ENCODE data around the gene LCOR. TPM values are rescaled to one million over a fixed set of nuclear protein-coding genes. Genes with fewer than 3 reads are reported as not detected.

Gene LCOR
- polyA plus RNA-seq, 4 donors: 24.6 to 30.2 (median 27.0) TPM

DNA sequence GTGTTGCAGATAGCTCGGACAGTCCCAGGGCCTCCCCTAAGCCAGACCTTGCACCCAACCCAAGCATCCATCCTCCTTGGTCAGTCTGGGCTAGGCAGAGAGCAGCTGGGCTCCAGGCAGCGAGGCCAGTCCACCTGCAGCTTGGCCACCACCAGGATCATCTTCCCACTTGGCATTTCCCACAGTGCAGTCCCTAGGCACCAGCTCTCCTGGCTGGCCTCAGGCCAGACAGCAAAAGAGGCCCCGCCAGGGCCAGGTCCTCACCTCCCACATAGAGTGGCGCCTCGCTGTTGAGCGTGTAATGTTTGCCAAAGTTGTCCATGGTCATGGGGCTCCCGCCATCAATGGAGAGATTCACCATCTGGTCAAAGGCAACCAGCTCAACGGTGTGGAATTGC is 171.7 kb downstream of the LCOR start:
- no peak for DNase-seq (ENCODE audit: low read depth in 4 of 4, low spot score in 2 of 4)

DNA sequence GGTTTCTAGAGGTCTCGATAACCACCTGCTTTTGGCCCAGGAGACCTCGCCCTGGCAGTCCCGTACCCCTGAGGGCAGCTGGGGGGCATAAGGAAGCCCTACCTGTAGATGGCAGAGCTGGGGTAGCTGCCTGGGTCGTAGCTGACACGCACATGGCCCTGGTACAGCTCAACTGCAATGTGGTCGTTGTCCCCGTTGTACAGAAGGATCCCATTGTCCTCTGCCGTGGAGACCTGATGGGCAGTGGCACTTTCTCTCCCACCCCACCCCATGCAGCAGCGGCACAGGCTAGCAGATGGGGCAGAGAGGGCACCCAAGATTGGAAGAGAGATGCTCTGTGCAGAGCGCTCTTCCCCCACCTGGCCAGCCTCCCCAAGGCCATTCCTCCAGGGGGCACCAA is 172.5 kb downstream of the LCOR start:
- no peak for DNase-seq (ENCODE audit: low read depth in 4 of 4, low spot score in 2 of 4)

DNA sequence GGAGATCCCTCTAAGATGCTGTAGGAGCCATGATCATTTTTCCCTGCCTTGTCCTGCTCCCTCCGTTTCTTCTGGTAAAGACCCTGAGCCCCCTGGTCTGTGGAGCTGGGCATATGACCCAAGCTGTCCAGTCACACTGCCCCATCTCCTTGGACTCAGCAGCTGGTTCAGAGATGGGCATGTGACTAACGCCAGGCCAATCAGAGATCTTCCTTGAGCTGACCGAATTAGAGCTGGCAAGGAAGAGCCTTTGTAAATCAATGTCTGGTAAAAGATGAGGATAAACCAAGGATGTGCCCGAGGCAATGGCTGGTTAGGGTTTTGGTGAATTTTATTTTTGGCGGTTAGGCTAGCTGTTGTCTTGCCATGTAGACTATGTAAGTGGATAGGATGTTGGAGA is 173.3 kb downstream of the LCOR start:
- no peak for DNase-seq (ENCODE audit: low read depth in 4 of 4, low spot score in 2 of 4)

DNA sequence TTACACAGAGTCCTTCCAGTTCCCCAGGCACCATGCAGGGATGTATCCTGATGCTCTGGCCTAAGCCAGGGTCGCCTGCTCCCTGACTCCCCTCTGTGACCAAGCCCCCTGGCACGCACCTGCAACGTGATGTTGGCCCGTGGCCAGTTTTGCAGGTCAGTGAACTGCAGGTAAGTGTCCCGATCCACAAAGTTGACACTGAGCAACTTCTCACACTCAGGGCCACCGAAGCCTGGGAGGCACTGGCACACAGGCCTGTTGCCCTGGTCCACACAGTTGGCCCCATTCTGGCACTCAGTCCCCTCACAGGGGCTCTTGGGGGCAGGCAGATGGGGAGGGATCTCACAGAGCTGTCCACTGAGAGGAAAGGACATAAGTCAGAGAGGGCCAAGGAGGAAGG is 174.3 kb downstream of the LCOR start:
- no peak for DNase-seq (ENCODE audit: low read depth in 4 of 4, low spot score in 2 of 4)

DNA sequence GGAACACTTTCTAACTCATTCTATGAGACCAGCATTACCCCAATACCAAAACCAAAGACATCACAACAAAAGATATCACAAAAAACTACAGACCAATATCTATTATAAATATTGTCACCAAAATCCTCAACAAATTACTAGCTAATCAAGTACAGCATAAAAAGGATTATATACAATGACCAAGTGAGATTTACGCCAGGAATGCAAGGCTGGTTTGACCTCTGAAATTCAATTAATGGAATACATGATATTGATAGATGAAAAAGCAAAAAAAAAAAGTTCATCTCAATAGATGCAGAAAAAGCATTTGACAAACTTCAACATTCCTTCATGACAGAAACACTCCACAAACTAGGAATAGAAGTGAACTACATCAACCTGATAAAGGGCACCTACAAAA is 175.3 kb downstream of the LCOR start:
- no peak for DNase-seq (ENCODE audit: low read depth in 4 of 4, low spot score in 2 of 4)

DNA sequence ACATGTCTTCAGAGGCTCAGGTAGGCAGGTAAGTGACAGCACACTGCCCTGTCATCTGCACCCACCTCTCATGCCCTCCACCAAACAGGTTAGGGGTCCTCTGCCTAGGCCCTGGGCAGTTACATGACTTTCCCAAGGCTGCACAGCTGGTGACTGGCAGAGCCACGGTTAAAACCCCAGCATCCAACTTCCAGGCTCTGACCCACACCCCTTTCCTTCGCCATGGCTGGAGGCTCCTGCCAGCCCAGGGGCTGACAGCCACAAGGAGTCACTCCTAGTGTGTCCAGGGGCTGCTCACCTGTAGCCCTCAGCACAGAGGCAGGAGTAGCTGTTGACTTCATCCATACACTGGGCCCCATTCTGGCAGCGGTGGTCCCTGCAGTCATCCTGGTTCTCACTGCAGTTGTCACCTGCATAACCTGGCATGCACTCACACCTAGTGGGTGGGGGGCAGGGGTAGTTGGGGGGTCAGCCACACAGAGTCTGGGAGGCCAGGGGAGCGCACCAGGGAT is 178.7 kb downstream of the LCOR start:
- no peak for DNase-seq (ENCODE audit: low read depth in 4 of 4, low spot score in 2 of 4)

DNA sequence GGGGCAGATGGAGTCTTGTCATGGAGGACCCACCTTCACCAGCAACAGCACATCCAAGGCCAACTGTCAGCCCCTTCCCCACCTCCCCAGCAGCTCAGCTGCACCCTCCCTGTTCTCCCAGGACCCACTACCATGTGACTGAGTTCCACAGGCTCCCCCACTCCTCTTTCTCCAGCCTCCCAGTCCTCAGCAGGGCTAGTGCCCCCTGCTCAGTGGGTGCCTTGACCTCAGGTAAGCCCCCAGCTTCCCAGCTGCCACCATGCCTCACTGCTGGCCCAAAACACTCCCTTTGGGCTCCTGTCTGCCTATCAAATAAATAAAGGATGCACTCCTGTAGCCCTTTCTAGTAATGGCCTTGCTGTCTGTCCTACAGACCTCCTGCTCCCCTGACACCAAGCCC is 179.3 kb downstream of the LCOR start:
- DNase-seq (ENCODE audit: low read depth in 4 of 4, low spot score in 2 of 4): no peak

DNA sequence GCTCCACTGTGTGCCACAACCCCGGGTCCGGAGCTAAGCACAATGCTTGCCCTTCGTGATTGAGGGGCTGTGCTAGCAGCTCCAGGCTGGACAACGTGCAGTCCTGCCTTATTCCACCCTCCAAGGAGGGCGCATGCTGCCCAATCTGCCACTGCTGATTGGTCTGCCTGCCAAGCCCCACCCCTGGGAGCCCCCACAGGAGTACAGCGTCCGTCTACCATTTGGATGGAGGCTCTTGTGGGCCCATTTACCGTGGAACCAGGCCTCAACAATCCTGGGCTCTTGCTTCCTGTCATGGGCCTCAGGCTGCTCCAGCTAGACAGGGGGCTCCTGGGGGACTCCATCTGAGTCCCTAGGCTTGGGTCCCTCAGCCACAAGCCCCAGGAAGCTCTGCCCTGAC is 180.4 kb downstream of the LCOR start:
- DNase-seq (ENCODE audit: low read depth in 4 of 4, low spot score in 2 of 4): no peak

DNA sequence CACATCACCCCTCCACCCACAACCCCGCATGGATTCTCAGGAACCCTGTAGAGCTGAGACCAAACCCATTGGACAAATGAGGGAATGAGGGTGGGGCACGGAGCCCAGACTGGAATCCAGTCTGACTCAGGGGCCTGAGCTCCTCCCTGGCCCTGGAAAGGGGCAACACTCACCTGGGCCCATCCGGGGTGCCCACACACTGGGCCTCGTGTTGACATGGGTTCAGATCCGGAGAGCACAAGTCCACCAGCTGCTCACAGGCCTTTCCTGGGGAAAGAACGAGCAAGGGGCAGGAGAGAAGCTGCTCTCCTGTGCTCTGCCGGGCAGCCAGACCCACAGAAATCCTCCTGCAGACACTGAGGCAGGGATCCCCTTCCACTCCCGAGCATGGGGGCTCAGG is 181.5 kb downstream of the LCOR start:
- DNase-seq (ENCODE audit: low read depth in 4 of 4, low spot score in 2 of 4): no peak

DNA sequence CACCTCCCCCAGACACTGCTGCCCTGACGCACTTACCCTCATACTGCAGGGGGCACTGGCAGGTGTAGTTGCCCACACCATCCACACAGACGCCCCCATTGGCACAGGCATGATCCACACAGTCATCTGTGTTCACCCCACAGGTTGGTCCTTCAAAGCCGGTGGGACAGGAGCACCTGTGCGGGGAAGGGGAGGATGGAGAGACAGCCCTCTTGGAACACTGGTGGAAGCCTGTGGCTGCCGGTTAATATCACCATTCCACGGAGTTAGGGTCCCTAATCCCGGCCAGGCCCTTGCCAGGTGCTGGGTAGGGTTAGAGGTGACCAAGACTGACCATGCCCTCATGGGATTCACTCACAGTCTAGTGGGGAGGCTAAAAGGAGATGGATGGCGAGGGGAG is 181.9 kb downstream of the LCOR start:
- DNase-seq (ENCODE audit: low read depth in 4 of 4, low spot score in 2 of 4): no peak

DNA sequence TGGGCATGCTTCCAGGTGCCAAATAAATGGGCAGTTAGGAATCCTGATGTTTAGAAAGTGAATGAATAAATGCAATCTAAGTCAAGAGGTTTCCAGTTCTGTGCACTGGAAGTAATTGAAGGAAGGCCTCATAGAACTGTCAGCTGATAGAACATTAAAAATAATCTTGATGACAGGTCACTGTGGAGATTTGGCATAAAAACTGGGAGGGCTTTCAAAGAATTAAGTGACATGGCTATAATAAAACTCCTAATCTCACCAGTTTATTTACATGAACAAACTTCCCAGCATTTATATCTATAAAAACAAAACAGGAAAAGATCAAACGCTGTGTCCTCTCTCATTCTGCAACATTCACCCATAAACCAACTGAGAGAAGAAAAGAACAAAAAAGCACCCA is 183.1 kb downstream of the LCOR start:
- no peak for DNase-seq (ENCODE audit: low read depth in 4 of 4, low spot score in 2 of 4)

DNA sequence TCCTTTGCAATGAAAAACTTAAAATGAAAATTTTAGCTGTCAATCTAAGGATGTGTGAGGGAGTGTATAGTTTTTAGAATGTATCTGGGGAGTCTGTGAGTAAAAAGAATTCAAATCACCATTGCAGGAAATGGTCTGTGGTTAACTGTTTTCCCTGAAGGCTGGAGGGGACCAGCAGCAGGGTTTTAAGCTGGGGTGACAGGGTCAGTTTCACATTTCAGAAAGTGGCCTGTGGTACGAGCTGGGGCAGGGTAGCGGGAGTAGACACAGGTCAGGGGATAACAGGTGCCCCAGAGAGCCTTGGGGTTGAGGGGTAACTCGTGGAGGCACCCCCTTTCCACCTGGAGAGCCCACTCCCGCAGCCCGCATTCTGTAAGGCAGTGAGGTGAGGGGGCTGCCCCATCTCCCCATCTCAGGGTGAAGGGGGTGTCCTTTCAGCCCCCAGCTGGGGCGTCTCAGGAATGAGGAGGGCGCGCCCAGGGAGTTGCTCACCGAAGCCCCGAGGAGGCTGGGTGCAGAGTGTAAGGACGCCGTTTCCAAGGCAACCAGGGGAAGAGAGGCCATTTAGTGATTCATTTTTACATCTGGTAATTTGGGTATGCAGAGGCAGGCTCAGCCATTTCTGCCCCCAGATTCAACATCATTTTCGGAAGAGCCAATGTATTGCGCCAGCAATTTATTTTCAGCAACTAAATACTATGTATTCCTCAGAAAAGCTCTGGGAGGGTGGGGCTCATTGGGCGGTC is 184.8 kb downstream of the LCOR start:
- DNase-seq (ENCODE audit: low read depth in 4 of 4, low spot score in 2 of 4): no peak

DNA sequence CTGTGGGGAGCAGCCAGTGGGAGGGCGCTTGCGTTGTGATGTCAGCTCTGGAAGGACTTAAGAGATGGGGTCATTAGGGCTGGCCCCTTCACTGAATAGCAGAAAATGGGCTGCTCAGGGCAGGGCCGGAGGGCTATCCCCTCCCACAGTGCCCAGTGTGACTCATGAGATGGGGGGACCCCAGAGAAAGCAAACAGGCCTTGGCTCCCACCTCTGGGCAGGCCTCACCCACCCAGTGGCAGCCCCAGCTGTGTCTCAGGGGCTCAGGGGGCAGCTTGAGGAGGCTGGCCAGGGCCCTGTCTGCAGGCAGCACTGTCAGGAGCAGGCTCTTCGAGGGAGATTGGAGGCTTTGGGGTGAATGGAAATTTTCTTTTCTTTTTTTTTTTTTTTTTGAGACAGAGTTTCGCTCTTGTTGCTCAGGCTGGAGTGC is 185.4 kb downstream of the LCOR start:
- no peak for DNase-seq (ENCODE audit: low read depth in 4 of 4, low spot score in 2 of 4)

DNA sequence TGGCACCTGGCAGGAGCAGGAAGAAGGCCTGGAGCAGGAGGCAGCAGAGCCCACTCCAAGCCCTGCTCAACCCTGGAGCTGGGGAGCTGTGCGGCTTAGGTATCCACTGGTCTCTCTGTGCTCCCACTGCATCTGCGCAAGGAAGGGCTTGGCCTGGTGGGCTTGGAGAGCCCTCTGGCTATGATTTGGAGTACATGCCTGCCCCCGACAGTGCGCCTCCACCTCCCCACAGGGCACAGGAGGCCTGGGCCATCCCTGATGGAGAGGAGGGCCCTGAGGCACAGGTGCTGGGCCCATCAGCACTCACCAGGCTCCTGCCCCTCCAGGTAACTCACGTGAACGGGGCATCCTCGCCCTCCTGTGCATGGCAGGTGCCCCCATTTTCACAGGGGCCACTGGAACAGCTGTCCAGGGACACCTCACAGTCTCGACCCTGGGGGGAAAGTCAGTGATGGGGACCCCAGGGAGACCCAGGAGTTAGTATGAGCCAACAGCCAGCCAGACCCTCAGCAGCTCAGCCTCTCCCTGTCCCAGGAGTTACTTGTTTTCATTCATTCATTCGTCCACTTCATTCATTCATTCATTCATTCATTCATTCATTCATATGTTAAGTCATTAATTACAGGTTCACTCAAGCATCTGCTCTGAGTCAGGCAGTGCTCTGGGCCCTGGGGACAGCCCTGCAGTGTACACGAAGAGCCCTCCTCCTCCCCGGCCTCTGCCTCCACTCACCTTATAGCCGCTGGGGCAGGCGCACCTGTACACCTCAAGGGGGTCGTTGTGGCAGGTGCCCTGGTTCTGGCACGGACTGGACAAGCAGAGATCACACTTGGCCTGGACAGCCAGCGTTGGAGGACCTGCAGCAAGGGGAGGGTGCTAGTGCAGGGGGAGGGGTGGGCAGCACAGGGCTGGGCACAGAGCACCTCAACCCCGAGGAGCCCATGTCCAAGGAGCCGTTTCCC is 186.4 kb downstream of the LCOR start:
- no peak for DNase-seq (ENCODE audit: low read depth in 4 of 4, low spot score in 2 of 4)

DNA sequence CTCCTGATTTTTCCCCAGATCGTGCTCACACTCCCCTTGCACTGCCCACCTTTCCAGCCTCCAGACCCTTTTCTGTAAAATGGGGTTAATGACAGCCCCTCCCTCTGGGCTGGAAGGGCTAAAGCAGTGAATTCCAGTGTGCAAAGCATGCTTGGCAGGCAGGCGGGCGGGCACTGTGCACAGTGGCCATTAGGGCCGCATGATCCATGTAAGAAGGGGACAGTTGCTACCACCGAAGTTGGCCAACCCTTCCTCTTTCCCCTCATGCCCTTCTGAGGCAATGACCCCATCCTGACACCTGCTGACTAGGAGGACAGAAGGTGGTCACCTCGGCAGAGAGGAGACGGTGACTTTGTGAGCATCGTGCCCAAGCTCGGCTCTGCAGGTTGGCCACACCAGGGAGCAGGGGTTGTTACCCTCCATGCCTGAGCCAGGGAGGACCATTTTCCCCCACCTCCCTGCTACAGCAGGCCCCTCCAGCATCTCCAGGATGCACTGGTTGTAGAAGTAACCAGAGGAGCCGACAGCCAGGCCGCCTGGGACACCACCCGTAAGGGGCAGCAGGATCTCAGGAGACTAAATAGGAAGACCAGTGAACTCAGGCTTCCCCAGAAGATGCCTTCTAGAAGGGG is 187.2 kb downstream of the LCOR start:
- DNase-seq (ENCODE audit: low read depth in 4 of 4, low spot score in 2 of 4): no peak

DNA sequence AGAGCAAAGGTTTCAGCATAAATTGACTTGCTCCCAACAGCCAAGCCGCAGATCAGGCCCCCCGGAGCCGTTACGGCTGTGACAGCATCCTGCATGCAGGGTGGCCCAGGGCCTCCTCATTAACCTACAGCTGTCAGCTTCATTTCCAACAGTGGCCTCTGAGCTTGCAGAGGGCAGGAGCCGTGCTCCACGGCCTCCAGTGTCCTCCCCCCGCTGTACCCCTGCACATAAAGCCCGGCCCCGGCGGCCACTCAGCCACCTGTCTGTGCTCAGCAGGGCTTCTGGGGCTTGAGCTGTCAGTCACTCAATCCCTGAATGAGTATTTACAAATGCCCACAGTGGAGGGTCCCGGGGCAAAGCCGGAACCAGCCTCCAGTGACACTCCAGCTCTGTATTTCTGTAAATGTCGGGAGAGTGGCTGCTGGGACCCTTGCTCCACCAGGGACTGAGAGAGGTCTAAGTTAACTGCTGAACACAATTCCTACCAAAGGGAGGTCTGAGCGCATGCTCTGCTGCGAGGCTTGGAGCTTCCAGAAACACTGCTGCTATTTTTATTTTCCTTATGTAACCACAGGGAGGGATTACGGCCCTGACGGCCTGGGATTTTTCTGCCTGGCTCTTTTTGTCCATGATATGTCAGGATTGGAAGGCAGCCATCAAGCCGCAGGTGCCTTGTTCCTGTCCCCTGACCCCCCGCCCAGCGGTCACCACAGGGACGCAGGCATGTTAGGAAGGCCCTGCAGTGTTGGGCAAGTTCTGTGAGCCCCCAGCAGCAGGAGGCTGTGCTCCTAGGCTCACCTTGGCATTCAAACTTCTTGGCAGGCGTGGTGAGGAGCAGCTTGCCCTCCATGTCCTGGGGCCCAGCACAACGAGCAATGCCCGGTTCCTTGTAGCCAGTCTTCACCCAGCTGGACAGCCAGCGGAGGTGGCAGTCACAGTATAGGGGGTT is 188.6 kb downstream of the LCOR start:
- no peak for DNase-seq (ENCODE audit: low read depth in 4 of 4, low spot score in 2 of 4)

DNA sequence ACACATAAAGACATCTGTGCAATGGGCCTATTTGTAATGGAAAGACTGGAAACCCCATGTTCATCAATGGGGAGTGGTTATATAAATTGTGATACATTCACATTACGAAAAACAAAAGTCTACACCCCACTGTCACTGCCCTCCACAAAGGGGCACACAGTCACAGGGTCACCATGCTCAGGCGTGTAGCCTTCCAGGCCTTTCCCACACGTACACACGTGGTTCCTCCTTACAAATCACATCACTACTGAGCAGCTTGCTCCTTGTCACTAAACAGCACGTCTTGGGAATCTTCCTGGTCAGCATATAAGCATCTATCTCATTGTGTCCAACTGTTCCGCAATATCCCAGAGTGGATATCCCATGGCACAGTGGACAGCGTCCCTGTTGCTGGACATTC is 190.5 kb downstream of the LCOR start:
- no peak for DNase-seq (ENCODE audit: low read depth in 4 of 4, low spot score in 2 of 4)

DNA sequence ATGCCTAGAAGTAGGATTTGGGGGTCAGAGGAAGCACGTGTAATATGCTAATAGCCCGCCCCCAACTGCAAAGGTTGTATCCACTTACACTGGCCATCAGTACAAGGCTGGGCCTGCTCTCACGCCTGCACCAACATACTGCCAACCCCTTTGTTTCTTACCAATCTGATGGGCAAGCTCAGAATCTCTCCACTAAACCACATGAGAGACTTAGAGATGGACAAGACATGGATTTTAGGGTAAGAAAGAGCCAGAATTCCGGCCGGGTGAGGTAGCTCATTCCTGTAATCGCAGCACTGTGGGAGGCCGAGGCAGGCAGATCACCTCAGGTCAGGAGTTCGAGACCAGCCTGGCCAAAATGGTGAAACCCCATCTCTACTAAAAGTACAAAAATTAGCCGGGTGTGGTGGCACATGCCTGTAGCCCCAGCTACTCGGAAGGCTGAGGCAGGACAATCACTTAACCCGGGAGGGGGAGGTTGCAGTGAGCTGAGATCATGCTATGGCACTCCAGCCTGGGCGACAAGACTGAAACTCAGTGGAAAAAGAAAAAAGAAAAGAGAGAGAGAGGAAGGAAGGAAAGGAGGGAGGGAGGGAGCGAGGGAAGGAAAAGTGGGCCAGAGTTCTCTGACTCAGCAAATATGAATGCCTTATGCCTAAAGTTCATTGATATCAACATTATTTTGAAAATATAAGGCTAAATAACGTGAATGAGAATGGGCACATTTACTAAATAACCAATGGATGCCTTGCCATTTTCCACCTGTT is 191.5 kb downstream of the LCOR start:
- DNase-seq (ENCODE audit: low read depth in 4 of 4, low spot score in 2 of 4): no peak
